ENCODE data around the gene KCNH5.

KCNH5 gene

GRCh38 chr14:62694075-62694474 is 351.2 kb downstream of the KCNH5 start:
- Mint-ChIP-seq H3K9me3 (peaks cover 6% of the 10 kb centered on the region), H3K27ac (no peak overlapping the region), H3K27me3 (no peaks in the 10 kb centered on the region), H3K36me3 (no peaks in the 10 kb centered on the region), H3K4me1 (no peaks in the 10 kb centered on the region), H3K4me3 (no peak overlapping the region)

- no peaks in the 10 kb centered on the region for H3K27me3 Mint-ChIP-seq
- H3K36me3 Mint-ChIP-seq, result no peaks in the 10 kb centered on the region
- H3K4me1 Mint-ChIP-seq, result no peaks in the 10 kb centered on the region
- H3K27ac Mint-ChIP-seq, result no peak overlapping the region
- peaks cover 18% of the 10 kb centered on the region for H3K9me3 Mint-ChIP-seq
- no peak overlapping the region for H3K4me3 Mint-ChIP-seq
Measured at GRCh38 chr14:62692490-62693106, 352.7 kb downstream of the KCNH5 start.

- Mint-ChIP-seq H3K4me1 (no peaks in the 10 kb centered on the region), H3K27me3 (no peaks in the 10 kb centered on the region), H3K9me3 (peaks cover 21% of the 10 kb centered on the region), H3K4me3 (no peak overlapping the region), H3K36me3 (no peaks in the 10 kb centered on the region), H3K27ac (no peak overlapping the region)
Measured at GRCh38 chr14:62691647-62692489, 353.4 kb downstream of the KCNH5 start.

GRCh38 chr14:62689733-62690132 is 355.5 kb downstream of the KCNH5 start:
- Mint-ChIP-seq H3K27ac (no peak overlapping the region), H3K36me3 (no peaks in the 10 kb centered on the region), H3K9me3 (peaks cover 21% of the 10 kb centered on the region), H3K27me3 (no peaks in the 10 kb centered on the region), H3K4me1 (no peaks in the 10 kb centered on the region), H3K4me3 (no peak overlapping the region)

GRCh38 chr14:62687818-62688217 is 357.4 kb downstream of the KCNH5 start:
- peaks cover 21% of the 10 kb centered on the region for H3K9me3 Mint-ChIP-seq
- H3K4me1 Mint-ChIP-seq, result no peaks in the 10 kb centered on the region
- H3K36me3 Mint-ChIP-seq, result no peaks in the 10 kb centered on the region
- no peak overlapping the region for H3K27ac Mint-ChIP-seq
- no peak overlapping the region for H3K4me3 Mint-ChIP-seq
- no peaks in the 10 kb centered on the region for H3K27me3 Mint-ChIP-seq

GRCh38 chr14:62684376-62684775 is 360.9 kb downstream of the KCNH5 start:
- Mint-ChIP-seq H3K4me3 (no peak overlapping the region), H3K36me3 (no peaks in the 10 kb centered on the region), H3K4me1 (no peaks in the 10 kb centered on the region), H3K27me3 (no peaks in the 10 kb centered on the region), H3K27ac (no peak overlapping the region), H3K9me3 (peaks cover 18% of the 10 kb centered on the region)

- Mint-ChIP-seq H3K27me3 (no peaks in the 10 kb centered on the region), H3K36me3 (no peaks in the 10 kb centered on the region), H3K4me1 (no peaks in the 10 kb centered on the region), H3K9me3 (no peaks in the 10 kb centered on the region), H3K27ac (no peak overlapping the region), H3K4me3 (no peak overlapping the region)
Measured at GRCh38 chr14:62682208-62682607, 363.1 kb downstream of the KCNH5 start.

GRCh38 chr14:62674563-62675237 is 370.6 kb downstream of the KCNH5 start:
- Mint-ChIP-seq H3K27ac (no peak overlapping the region), H3K27me3 (no peaks in the 10 kb centered on the region), H3K4me1 (no peaks in the 10 kb centered on the region), H3K36me3 (no peaks in the 10 kb centered on the region), H3K9me3 (no peaks in the 10 kb centered on the region), H3K4me3 (no peak overlapping the region)

GRCh38 chr14:62673014-62673755 is 372.1 kb downstream of the KCNH5 start:
- Mint-ChIP-seq H3K4me3 (no peak overlapping the region), H3K27ac (no peak overlapping the region), H3K27me3 (no peaks in the 10 kb centered on the region), H3K4me1 (no peaks in the 10 kb centered on the region), H3K9me3 (no peaks in the 10 kb centered on the region), H3K36me3 (no peaks in the 10 kb centered on the region)

- Mint-ChIP-seq H3K4me1 (no peaks in the 10 kb centered on the region), H3K27ac (no peak overlapping the region), H3K36me3 (no peaks in the 10 kb centered on the region), H3K27me3 (no peaks in the 10 kb centered on the region), H3K4me3 (no peak overlapping the region), H3K9me3 (no peaks in the 10 kb centered on the region)
Measured at GRCh38 chr14:62670526-62670925, 374.7 kb downstream of the KCNH5 start.

GRCh38 chr14:62667421-62667914 is 377.8 kb downstream of the KCNH5 start:
- Mint-ChIP-seq H3K4me3 (no peak overlapping the region), H3K27me3 (no peaks in the 10 kb centered on the region), H3K36me3 (no peaks in the 10 kb centered on the region), H3K27ac (no peak overlapping the region), H3K4me1 (no peaks in the 10 kb centered on the region), H3K9me3 (no peaks in the 10 kb centered on the region)

GRCh38 chr14:62665286-62665685 is 380.0 kb downstream of the KCNH5 start:
- no peaks in the 10 kb centered on the region for H3K4me1 Mint-ChIP-seq
- H3K9me3 Mint-ChIP-seq, result no peaks in the 10 kb centered on the region
- H3K27me3 Mint-ChIP-seq, result no peaks in the 10 kb centered on the region
- H3K4me3 Mint-ChIP-seq, result no peak overlapping the region
- no peaks in the 10 kb centered on the region for H3K36me3 Mint-ChIP-seq
- H3K27ac Mint-ChIP-seq, result no peak overlapping the region

GRCh38 chr14:62663456-62663821 is 381.8 kb downstream of the KCNH5 start:
- Mint-ChIP-seq H3K9me3 (peaks cover 6% of the 10 kb centered on the region), H3K4me3 (no peak overlapping the region), H3K27ac (no peak overlapping the region), H3K36me3 (no peaks in the 10 kb centered on the region), H3K27me3 (no peaks in the 10 kb centered on the region), H3K4me1 (no peaks in the 10 kb centered on the region)

GRCh38 chr14:62662811-62663455 is 382.3 kb downstream of the KCNH5 start:
- no peaks in the 10 kb centered on the region for H3K36me3 Mint-ChIP-seq
- H3K27me3 Mint-ChIP-seq, result no peaks in the 10 kb centered on the region
- H3K9me3 Mint-ChIP-seq, result peaks cover 6% of the 10 kb centered on the region
- H3K4me3 Mint-ChIP-seq, result no peak overlapping the region
- no peak overlapping the region for H3K27ac Mint-ChIP-seq
- no peaks in the 10 kb centered on the region for H3K4me1 Mint-ChIP-seq

- Mint-ChIP-seq H3K36me3 (no peaks in the 10 kb centered on the region), H3K27ac (no peak overlapping the region), H3K4me1 (no peaks in the 10 kb centered on the region), H3K27me3 (no peaks in the 10 kb centered on the region), H3K9me3 (peaks cover 6% of the 10 kb centered on the region), H3K4me3 (no peak overlapping the region)
Measured at GRCh38 chr14:62661818-62662217, 383.4 kb downstream of the KCNH5 start.
